22Rv1 (cell line): Measurements from ENCODE around the gene HFE.

Experiments used
- ZFX ChIP-seq: fragments of 450-650 bp; IDR thresholded peaks from 2 replicates; pipeline ENCODE4 v1.6.1; 2017; ENCODE audit warnings: antibody characterized with exemption, borderline replicate concordance
- TF ChIP-seq, protein P1 (sequence below): fragments of 450-650 bp; IDR thresholded peaks from 2 replicates; pipeline ENCODE4 v1.5.1; 2017; ENCODE audit warnings: mild to moderate bottlenecking

DNA sequence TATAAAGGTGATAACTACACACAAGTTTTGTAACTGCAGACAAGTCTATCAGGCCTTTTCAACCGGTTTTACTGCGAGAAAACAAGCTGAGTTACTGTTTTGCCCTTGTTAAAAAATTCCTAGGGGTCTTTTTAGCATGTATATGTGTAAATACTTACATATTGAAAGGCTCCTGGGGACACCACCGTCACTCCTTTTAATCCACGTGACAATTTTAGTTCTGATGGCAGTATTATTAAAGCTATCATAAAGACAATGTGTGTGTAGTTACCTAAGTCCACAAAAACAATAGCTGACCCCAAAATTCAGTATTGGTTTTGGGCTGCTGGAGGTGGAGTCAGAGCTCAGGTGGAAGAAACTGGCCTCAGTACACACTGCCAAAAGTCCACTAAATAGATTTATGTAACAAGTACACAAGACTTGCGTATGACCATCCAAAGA, 41.3 kb upstream of the HFE start:
- TF ChIP-seq, protein P1, sequence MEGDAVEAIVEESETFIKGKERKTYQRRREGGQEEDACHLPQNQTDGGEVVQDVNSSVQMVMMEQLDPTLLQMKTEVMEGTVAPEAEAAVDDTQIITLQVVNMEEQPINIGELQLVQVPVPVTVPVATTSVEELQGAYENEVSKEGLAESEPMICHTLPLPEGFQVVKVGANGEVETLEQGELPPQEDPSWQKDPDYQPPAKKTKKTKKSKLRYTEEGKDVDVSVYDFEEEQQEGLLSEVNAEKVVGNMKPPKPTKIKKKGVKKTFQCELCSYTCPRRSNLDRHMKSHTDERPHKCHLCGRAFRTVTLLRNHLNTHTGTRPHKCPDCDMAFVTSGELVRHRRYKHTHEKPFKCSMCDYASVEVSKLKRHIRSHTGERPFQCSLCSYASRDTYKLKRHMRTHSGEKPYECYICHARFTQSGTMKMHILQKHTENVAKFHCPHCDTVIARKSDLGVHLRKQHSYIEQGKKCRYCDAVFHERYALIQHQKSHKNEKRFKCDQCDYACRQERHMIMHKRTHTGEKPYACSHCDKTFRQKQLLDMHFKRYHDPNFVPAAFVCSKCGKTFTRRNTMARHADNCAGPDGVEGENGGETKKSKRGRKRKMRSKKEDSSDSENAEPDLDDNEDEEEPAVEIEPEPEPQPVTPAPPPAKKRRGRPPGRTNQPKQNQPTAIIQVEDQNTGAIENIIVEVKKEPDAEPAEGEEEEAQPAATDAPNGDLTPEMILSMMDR, result no peak
- no peak for TF ChIP-seq ZFX
